Thoracic aorta (tissue), 2 donors: ENCODE measurements around the gene GIGYF1. TPM values are rescaled to one million over a fixed set of nuclear protein-coding genes. Genes with fewer than 3 reads are reported as not detected.
"Not testable (repeated sequence)": the region's sequence is repeated elsewhere in the genome, so short reads cannot be mapped to it uniquely, and the experiment has no call there.

Experiments used
- ATAC-seq: fragments of 150-250 bp; one replicate; pipeline ENCODE4 v1.8.0; 2017; ENCODE audit warnings: low read depth; ENCODE audit not compliant: insufficient number of reproducible peaks, low FRiP score
- DNase-seq: peaks from one replicate; pipeline ENCODE4 v3.0.0-alpha.2; 2020; ENCODE audit warnings: low spot score
- H3K27ac ChIP-seq, 2 donors: fragments of 200-600 bp; sonication (generic); 1 replicate in 1 of 2; 2 replicates in 1 of 2; pipeline ENCODE4 v1.5.1; 2016; ENCODE audit warnings: mild to moderate bottlenecking in 2 of 2, moderate library complexity in 2 of 2
- H3K27me3 ChIP-seq: fragments of 200-600 bp; sonication (generic); replicated peaks from 2 replicates; pipeline ENCODE4 v1.6.0; 2016; ENCODE audit warnings: mild to moderate bottlenecking; ENCODE audit not compliant: insufficient read depth
- H3K36me3 ChIP-seq: fragments of 200-600 bp; sonication (generic); one replicate; pipeline ENCODE4 v1.5.1; 2016
- H3K4me1 ChIP-seq, 2 donors: fragments of 200-600 bp; sonication (generic); 1 replicate in 1 of 2; 2 replicates in 1 of 2; pipeline versions ENCODE4 v1.5.1 to v1.6.0; 2016; ENCODE audit warnings: low read depth in 2 of 2, mild to moderate bottlenecking in 1 of 2; ENCODE audit not compliant: control insufficient read depth in 1 of 2
- H3K4me3 ChIP-seq: fragments of 200-600 bp; sonication (generic); 2 replicates; pipeline ENCODE4 v1.5.1; 2016; ENCODE audit warnings: mild to moderate bottlenecking
- H3K9me3 ChIP-seq: fragments of 200-600 bp; sonication (generic); 2 replicates; pipeline ENCODE4 v1.5.1; 2016
- CTCF ChIP-seq: fragments of 200-600 bp; sonication (generic); IDR thresholded peaks from one replicate; pipeline ENCODE4 v1.5.1; 2019; ENCODE audit warnings: antibody characterized with exemption
- total RNA-seq, 2 donors: library from RNA; depleted of rRNA; stranded (reverse); fragments of >200 nt; gene quantifications; one replicate each; pipeline versions ENCODE4 v1.1.0 to v1.2.3, GENCODE V29; 2016

GIGYF1 gene
- total RNA-seq, 2 donors from 2014 or later, result 35.7 to 40.7 TPM

GRCh38 chr7:100673942-100674410 lies 20.1 kb downstream of the GIGYF1 start:
- Histone ChIP-seq H3K9me3 (no peaks in the 10 kb centered on the region), H3K36me3 (peaks cover 25% of the 10 kb centered on the region), H3K4me1 (peaks cover 7 to 8% of the 10 kb centered on the region in 2 donors), H3K4me3 (peak overlapping the region; percentile 92), H3K27me3 (no peaks in the 10 kb centered on the region), H3K27ac (peak overlapping the region; percentile 97 to 98)
- DNase-seq (no peak), ATAC-seq (peak; percentile 7)
- no peak for TF ChIP-seq CTCF

- ATAC-seq, result peak; percentile 92
- no peak for TF ChIP-seq CTCF
Measured at GRCh38 chr7:100673302-100673941, 20.6 kb downstream of the GIGYF1 start, which contains the start of gene GNB2. GNB2 (plus strand) TSS chr7:100673740; CDS start chr7:100676266, 2,526 bp downstream.

GRCh38 chr7:100671353-100672327 lies 22.4 kb downstream of the GIGYF1 start:
- Histone ChIP-seq H3K9me3 (no peaks in the 10 kb centered on the region), H3K27me3 (no peaks in the 10 kb centered on the region), H3K4me3 (no peak overlapping the region), H3K4me1 (peaks cover 7 to 20% of the 10 kb centered on the region in 2 donors), H3K27ac (no peak overlapping the region), H3K36me3 (peaks cover 3% of the 10 kb centered on the region)
- DNase-seq (no peak), ATAC-seq (no peak)
- TF ChIP-seq CTCF, result no peak

More at GRCh38 chr7:100673302-100673941, 20.6 kb downstream of the GIGYF1 start, which contains the start of gene GNB2:
- peak within 1 kb of the TSS; percentile 92 for H3K4me3 ChIP-seq
- H3K36me3 ChIP-seq, result peaks cover 20% of the 10 kb centered on the region
- peak within 1 kb of the TSS; percentile 97 to 98 for H3K27ac ChIP-seq
- H3K4me1 ChIP-seq, result peaks cover 7 to 9% of the 10 kb centered on the region in 2 donors
- no peaks in the 10 kb centered on the region for H3K9me3 ChIP-seq
- DNase-seq, result peak; percentile 97
- H3K27me3 ChIP-seq, result no peaks in the 10 kb centered on the region

GRCh38 chr7:100670074-100670473 lies 24.0 kb downstream of the GIGYF1 start:
- Histone ChIP-seq H3K27ac (no peak overlapping the region), H3K9me3 (no peaks in the 10 kb centered on the region), H3K27me3 (no peaks in the 10 kb centered on the region), H3K36me3 (no peaks in the 10 kb centered on the region), H3K4me1 (peaks cover 3 to 13% of the 10 kb centered on the region in 2 donors), H3K4me3 (no peak overlapping the region)
- DNase-seq (no peak), ATAC-seq (no peak)
- no peak for TF ChIP-seq CTCF

GRCh38 chr7:100669106-100669505 lies 24.9 kb downstream of the GIGYF1 start:
- H3K4me1 ChIP-seq, result peaks cover 3 to 13% of the 10 kb centered on the region in 2 donors
- not testable (repeated sequence) for H3K36me3 ChIP-seq

More at GRCh38 chr7:100669106-100669505, 24.9 kb downstream of the GIGYF1 start:
- DNase-seq, H3K27ac ChIP-seq, ATAC-seq, H3K4me3 ChIP-seq, H3K27me3 ChIP-seq, H3K9me3 ChIP-seq: not testable (repeated sequence)
